ENCODE data around the gene ATP11B.

ATP11B gene

DNA sequence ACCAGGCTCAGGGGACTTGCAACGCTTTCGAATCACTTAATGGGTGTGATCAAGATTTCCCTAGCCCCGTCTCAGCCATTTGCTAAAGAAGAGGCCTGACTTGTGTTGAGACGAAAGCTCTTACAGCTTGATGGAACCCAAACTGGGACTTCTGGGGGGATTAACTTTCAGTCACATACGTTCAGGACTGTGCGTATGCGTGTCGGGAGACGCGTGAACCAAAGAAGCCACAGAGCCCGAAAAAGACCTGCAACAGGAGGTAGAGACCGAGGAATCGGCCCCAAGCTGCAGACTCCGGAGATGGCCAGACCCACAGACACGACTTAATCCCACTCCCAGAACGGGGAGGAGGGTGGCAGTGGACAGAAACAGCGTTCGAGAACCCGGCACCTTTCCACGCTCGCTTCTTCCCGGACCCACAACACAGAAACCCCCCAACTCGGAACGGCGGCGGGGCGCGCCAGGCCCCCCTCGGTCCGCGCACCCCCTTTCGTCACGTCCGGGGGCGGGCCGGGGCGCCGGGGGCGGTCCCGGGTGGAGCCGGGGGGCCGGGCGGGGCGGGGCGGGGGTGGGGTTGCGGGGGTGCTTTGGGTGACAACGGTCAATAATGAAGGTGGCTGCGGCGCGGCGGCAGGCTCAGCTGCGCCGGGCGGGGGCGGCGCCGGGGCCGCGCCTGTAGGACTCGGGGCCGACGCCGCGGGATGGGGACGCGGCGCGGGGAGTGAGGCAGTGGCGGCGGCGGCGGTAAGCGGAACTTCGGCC is at the start of gene ATP11B:
Gene ATP11B (plus strand): TSS at position 604 of the 762 bp plus-strand sequence. CDS start 256 bp downstream, outside the sequence.
- TF ChIP-seq, protein P1, sequence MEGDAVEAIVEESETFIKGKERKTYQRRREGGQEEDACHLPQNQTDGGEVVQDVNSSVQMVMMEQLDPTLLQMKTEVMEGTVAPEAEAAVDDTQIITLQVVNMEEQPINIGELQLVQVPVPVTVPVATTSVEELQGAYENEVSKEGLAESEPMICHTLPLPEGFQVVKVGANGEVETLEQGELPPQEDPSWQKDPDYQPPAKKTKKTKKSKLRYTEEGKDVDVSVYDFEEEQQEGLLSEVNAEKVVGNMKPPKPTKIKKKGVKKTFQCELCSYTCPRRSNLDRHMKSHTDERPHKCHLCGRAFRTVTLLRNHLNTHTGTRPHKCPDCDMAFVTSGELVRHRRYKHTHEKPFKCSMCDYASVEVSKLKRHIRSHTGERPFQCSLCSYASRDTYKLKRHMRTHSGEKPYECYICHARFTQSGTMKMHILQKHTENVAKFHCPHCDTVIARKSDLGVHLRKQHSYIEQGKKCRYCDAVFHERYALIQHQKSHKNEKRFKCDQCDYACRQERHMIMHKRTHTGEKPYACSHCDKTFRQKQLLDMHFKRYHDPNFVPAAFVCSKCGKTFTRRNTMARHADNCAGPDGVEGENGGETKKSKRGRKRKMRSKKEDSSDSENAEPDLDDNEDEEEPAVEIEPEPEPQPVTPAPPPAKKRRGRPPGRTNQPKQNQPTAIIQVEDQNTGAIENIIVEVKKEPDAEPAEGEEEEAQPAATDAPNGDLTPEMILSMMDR (IDR thresholded peaks at IDR 0.05; ENCODE audit: poor library complexity, severe bottlenecking), result no peak
- no peaks in the 10 kb centered on the region for H3K36me3 ChIP-seq (ENCODE audit: low read depth)
- peaks cover 6% of the 10 kb centered on the region for H3K4me1 ChIP-seq (ENCODE audit: insufficient read depth, poor library complexity, severe bottlenecking)
- H3K27ac ChIP-seq (ENCODE audit: poor library complexity, severe bottlenecking), result peak within 1 kb of the TSS; percentile 66
- no peaks in the 10 kb centered on the region for H3K27me3 ChIP-seq (ENCODE audit: insufficient read depth, poor library complexity, severe bottlenecking)
- peak within 1 kb of the TSS; percentile 100 for H3K4me3 ChIP-seq (ENCODE audit: severe bottlenecking)
- no peaks in the 10 kb centered on the region for H3K9me3 ChIP-seq (ENCODE audit: severe bottlenecking)
- DNase-seq (ENCODE audit: low spot score), result peak; percentile 61
- ATAC-seq (ENCODE audit: low read depth), result peak; percentile 50

DNA sequence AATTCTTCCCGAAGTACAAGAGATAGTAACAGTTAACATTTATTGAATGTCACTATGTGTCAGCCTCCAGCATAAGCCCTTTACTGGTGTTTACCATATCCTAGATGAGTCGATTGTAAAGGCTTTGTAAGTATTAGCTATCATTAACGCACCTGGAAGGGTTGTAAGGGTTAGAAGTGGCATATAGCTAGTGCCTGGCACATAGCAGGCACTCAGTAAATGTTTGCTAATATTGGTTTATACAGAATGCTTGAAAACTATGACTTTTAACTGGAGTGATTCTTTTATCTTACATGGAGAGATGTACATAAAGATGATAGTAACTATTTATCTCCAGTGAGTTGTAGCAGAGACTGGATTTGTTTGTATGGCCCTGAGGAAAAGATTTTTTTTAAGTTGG is 46.3 kb upstream of the ATP11B start:
- H3K27ac ChIP-seq (ENCODE audit: poor library complexity, severe bottlenecking), result no peak overlapping the region
- TF ChIP-seq, protein P1 (IDR thresholded peaks at IDR 0.05; ENCODE audit: poor library complexity, severe bottlenecking), result no peak
- no peaks in the 10 kb centered on the region for H3K4me1 ChIP-seq (ENCODE audit: insufficient read depth, poor library complexity, severe bottlenecking)
- H3K4me3 ChIP-seq (ENCODE audit: severe bottlenecking), result no peak overlapping the region
- H3K36me3 ChIP-seq (ENCODE audit: low read depth), result no peaks in the 10 kb centered on the region
- DNase-seq (ENCODE audit: low spot score) (no peak), ATAC-seq (ENCODE audit: low read depth) (no peak)
- no peaks in the 10 kb centered on the region for H3K9me3 ChIP-seq (ENCODE audit: severe bottlenecking)
- H3K27me3 ChIP-seq (ENCODE audit: insufficient read depth, poor library complexity, severe bottlenecking), result no peaks in the 10 kb centered on the region

DNA sequence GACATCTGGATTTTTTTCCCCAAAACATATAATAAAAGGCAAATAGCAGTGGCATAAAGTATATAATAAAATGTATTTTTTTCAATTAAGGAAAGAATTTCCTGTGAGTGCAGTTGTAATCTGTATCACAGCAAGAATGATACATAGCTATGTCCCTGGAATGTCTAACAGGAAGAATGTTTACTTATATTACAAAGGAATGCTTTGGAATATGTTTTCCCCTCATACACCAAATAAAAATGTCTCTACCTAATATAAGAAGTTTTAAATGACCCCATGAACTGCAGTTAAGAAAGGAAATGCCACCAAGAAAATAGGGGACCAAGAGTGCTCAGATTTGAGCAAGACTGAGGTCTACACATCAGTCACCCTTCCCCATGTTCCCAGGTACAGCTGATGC is 38.0 kb upstream of the ATP11B start:
- peaks cover 18% of the 10 kb centered on the region for H3K4me1 ChIP-seq (ENCODE audit: insufficient read depth, poor library complexity, severe bottlenecking)
- no peaks in the 10 kb centered on the region for H3K36me3 ChIP-seq (ENCODE audit: low read depth)
- H3K27me3 ChIP-seq (ENCODE audit: insufficient read depth, poor library complexity, severe bottlenecking), result no peaks in the 10 kb centered on the region
- peak; percentile 42; the same call in 1 of the 3 replicates for ATAC-seq (ENCODE audit: low read depth)
- DNase-seq (ENCODE audit: low spot score), result no peak
- TF ChIP-seq, protein P1 (IDR thresholded peaks at IDR 0.05; ENCODE audit: poor library complexity, severe bottlenecking), result no peak
- H3K27ac ChIP-seq (ENCODE audit: poor library complexity, severe bottlenecking), result no peak overlapping the region
- H3K9me3 ChIP-seq (ENCODE audit: severe bottlenecking), result no peaks in the 10 kb centered on the region
- no peak overlapping the region for H3K4me3 ChIP-seq (ENCODE audit: severe bottlenecking)

DNA sequence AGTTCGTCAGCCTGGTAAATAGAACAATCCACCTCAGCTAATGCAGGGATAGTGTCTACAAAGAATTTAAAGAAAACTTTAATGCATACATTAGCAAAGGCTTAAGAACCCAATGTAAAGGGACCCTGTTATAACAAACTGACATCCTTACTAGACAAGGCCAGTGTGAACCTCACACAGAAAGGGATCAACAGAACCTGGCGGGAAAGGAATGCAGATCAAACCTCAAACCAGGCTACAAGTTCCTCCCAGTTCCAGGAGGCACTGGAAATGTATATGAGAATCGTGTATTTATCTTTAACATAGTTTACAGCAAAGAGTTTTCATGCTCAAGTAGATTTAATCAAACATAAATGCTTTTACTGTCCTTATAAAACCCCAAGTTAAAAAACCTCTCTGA is 37.6 kb upstream of the ATP11B start:
- H3K4me3 ChIP-seq (ENCODE audit: severe bottlenecking), result no peak overlapping the region
- TF ChIP-seq, protein P1 (IDR thresholded peaks at IDR 0.05; ENCODE audit: poor library complexity, severe bottlenecking), result no peak
- H3K27ac ChIP-seq (ENCODE audit: poor library complexity, severe bottlenecking), result no peak overlapping the region
- no peaks in the 10 kb centered on the region for H3K36me3 ChIP-seq (ENCODE audit: low read depth)
- peaks cover 18% of the 10 kb centered on the region for H3K4me1 ChIP-seq (ENCODE audit: insufficient read depth, poor library complexity, severe bottlenecking)
- DNase-seq (ENCODE audit: low spot score) (no peak), ATAC-seq (ENCODE audit: low read depth) (no peak)
- H3K9me3 ChIP-seq (ENCODE audit: severe bottlenecking), result no peaks in the 10 kb centered on the region
- no peaks in the 10 kb centered on the region for H3K27me3 ChIP-seq (ENCODE audit: insufficient read depth, poor library complexity, severe bottlenecking)

DNA sequence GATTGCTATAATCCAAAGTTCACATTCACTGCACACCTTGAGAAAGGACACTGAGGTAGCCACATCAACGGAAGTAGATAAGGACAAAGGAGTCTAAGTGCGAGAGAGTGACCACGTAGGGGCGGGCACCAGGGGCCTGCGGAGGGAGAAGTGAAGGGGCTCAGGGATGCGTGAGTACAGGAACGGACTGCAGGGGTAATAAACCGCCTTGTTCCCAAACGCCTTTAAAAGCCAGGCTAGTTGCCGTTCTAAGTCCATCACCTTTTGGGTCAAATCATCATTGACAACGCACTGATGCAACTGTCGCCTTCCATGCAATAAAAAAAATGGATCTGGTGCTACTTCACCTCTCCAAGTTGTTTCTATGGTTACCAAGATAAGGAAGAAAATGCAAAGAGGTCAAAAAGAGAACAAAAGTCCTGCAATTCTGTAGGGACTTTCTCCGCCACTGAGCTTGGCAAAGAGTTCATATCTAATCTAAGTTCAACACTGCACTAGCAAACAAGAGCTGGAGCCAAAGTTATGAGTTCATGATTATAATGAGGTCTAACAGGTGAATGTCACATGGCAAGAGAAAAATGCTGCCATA is 32.6 kb upstream of the ATP11B start:
- Histone ChIP-seq H3K9me3 (ENCODE audit: severe bottlenecking) (no peaks in the 10 kb centered on the region), H3K4me3 (ENCODE audit: severe bottlenecking) (no peak overlapping the region), H3K27ac (ENCODE audit: poor library complexity, severe bottlenecking) (no peak overlapping the region), H3K36me3 (ENCODE audit: low read depth) (no peaks in the 10 kb centered on the region), H3K27me3 (ENCODE audit: insufficient read depth, poor library complexity, severe bottlenecking) (no peaks in the 10 kb centered on the region), H3K4me1 (ENCODE audit: insufficient read depth, poor library complexity, severe bottlenecking) (no peaks in the 10 kb centered on the region)
- ATAC-seq (ENCODE audit: low read depth), result no peak
- TF ChIP-seq, protein P1 (IDR thresholded peaks at IDR 0.05; ENCODE audit: poor library complexity, severe bottlenecking), result no peak
- DNase-seq (ENCODE audit: low spot score), result no peak

Measured in RWPE2 (cell line).